ENCODE data around the gene NLGN1. TPM values are rescaled to one million over a fixed set of nuclear protein-coding genes. Genes with fewer than 3 reads are reported as not detected.
A peak's percentile ranks its signal among the peaks of the same experiment; 100 is the strongest.

The NLGN1 gene
- total RNA-seq, 1 experiment from 2014 or later: not detected

GRCh38 chr3:174325171-174325570, 927.6 kb downstream of the NLGN1 start:
- ChIA-PET POLR2A (no interaction called here), CTCF (no interaction called here)
- peaks cover 9% of the 10 kb centered on the region for H3K4me1 Mint-ChIP-seq (ENCODE audit: insufficient read depth, unreplicated experiment)
- H3K27ac Mint-ChIP-seq (ENCODE audit: low read depth, unreplicated experiment): no peak overlapping the region
- intact Hi-C loops (cut with micrococcal nuclease): no loop called here
- no peak for TF ChIP-seq CTCF (IDR thresholded peaks at IDR 0.05; ENCODE audit: unreplicated experiment)
- peaks cover 19% of the 10 kb centered on the region for H3K9me3 Mint-ChIP-seq (ENCODE audit: unreplicated experiment)
- no peak for DNase-seq (ENCODE audit: unreplicated experiment)
- H3K27me3 Mint-ChIP-seq (ENCODE audit: insufficient read depth, unreplicated experiment): no peaks in the 10 kb centered on the region
- H3K4me3 Mint-ChIP-seq (ENCODE audit: unreplicated experiment): no peak overlapping the region
- no peaks in the 10 kb centered on the region for H3K36me3 Mint-ChIP-seq (ENCODE audit: insufficient read depth, unreplicated experiment)
- BruUV-seq (replicated peaks): no TSS peak

GRCh38 chr3:174325834-174326700, 928.5 kb downstream of the NLGN1 start:
- Mint-ChIP-seq H3K9me3 (ENCODE audit: unreplicated experiment) (peaks cover 11% of the 10 kb centered on the region), H3K27me3 (ENCODE audit: insufficient read depth, unreplicated experiment) (no peaks in the 10 kb centered on the region), H3K4me1 (ENCODE audit: insufficient read depth, unreplicated experiment) (peaks cover 9% of the 10 kb centered on the region), H3K4me3 (ENCODE audit: unreplicated experiment) (no peak overlapping the region), H3K36me3 (ENCODE audit: insufficient read depth, unreplicated experiment) (no peaks in the 10 kb centered on the region), H3K27ac (ENCODE audit: low read depth, unreplicated experiment) (no peak overlapping the region)
- BruUV-seq (replicated peaks): no TSS peak
- ChIA-PET POLR2A (no interaction called here), CTCF (no interaction called here)
- no peak for DNase-seq (ENCODE audit: unreplicated experiment)
- no peak for TF ChIP-seq CTCF (IDR thresholded peaks at IDR 0.05; ENCODE audit: unreplicated experiment)
- intact Hi-C loops (cut with micrococcal nuclease): no loop called here

GRCh38 chr3:174329321-174329720, 931.8 kb downstream of the NLGN1 start:
- no peaks in the 10 kb centered on the region for H3K27me3 Mint-ChIP-seq (ENCODE audit: insufficient read depth, unreplicated experiment)
- no peaks in the 10 kb centered on the region for H3K36me3 Mint-ChIP-seq (ENCODE audit: insufficient read depth, unreplicated experiment)
- ChIA-PET POLR2A (no interaction called here), CTCF (no interaction called here)
- H3K4me1 Mint-ChIP-seq (ENCODE audit: insufficient read depth, unreplicated experiment): peaks cover 9% of the 10 kb centered on the region
- no peak overlapping the region for H3K4me3 Mint-ChIP-seq (ENCODE audit: unreplicated experiment)
- intact Hi-C loops (cut with micrococcal nuclease): no loop called here
- TF ChIP-seq CTCF (IDR thresholded peaks at IDR 0.05; ENCODE audit: unreplicated experiment): no peak
- no peak for DNase-seq (ENCODE audit: unreplicated experiment)
- no TSS peak for BruUV-seq (replicated peaks)
- H3K9me3 Mint-ChIP-seq (ENCODE audit: unreplicated experiment): peaks cover 8% of the 10 kb centered on the region
- peak overlapping the region; percentile 21 for H3K27ac Mint-ChIP-seq (ENCODE audit: low read depth, unreplicated experiment)

GRCh38 chr3:174330303-174330702, 932.8 kb downstream of the NLGN1 start:
- no peaks in the 10 kb centered on the region for H3K36me3 Mint-ChIP-seq (ENCODE audit: insufficient read depth, unreplicated experiment)
- no peak overlapping the region for H3K27ac Mint-ChIP-seq (ENCODE audit: low read depth, unreplicated experiment)
- BruUV-seq (replicated peaks): no TSS peak
- H3K27me3 Mint-ChIP-seq (ENCODE audit: insufficient read depth, unreplicated experiment): no peaks in the 10 kb centered on the region
- intact Hi-C loops (cut with micrococcal nuclease): no loop called here
- TF ChIP-seq CTCF (IDR thresholded peaks at IDR 0.05; ENCODE audit: unreplicated experiment): no peak
- POLR2A ChIA-PET: no interaction called here
- peak; percentile 46 for DNase-seq (ENCODE audit: unreplicated experiment)
- CTCF ChIA-PET: no interaction called here
- peaks cover 8% of the 10 kb centered on the region for H3K9me3 Mint-ChIP-seq (ENCODE audit: unreplicated experiment)
- H3K4me1 Mint-ChIP-seq (ENCODE audit: insufficient read depth, unreplicated experiment): peaks cover 9% of the 10 kb centered on the region
- H3K4me3 Mint-ChIP-seq (ENCODE audit: unreplicated experiment): no peak overlapping the region

Data from MCF 10A (cell line).